ENCODE measurements around the gene BRME1.
"Not testable (repeated sequence)": the region's sequence is repeated elsewhere in the genome, so short reads cannot be mapped to it uniquely, and the experiment has no call there.

BRME1 gene

GRCh38 chr19:13865571-13866462 is 40.1 kb downstream of the BRME1 start:
- no peak for DNase-seq (ENCODE audit: low spot score)

GRCh38 chr19:13864667-13865570 is 41.0 kb downstream of the BRME1 start:
- no peak for DNase-seq (ENCODE audit: low spot score)

GRCh38 chr19:13864046-13864666 is 41.8 kb downstream of the BRME1 start:
- DNase-seq (ENCODE audit: low spot score): no peak

GRCh38 chr19:13861714-13862531 is 44.0 kb downstream of the BRME1 start:
- peak; percentile 88 for DNase-seq (ENCODE audit: low spot score)

GRCh38 chr19:13861392-13861713 is 44.6 kb downstream of the BRME1 start:
- DNase-seq (ENCODE audit: low spot score): no peak

- no peak for DNase-seq (ENCODE audit: low spot score)
These were observed 45.1 kb downstream of the BRME1 start for GRCh38 chr19:13860679-13861391.

GRCh38 chr19:13859361-13859880 is 46.5 kb downstream of the BRME1 start:
- DNase-seq (ENCODE audit: low spot score): no peak

GRCh38 chr19:13856497-13856896 is 49.4 kb downstream of the BRME1 start:
- no peak for DNase-seq (ENCODE audit: low spot score)

- DNase-seq (ENCODE audit: low spot score): peak; percentile 69
These were observed 53.7 kb downstream of the BRME1 start for GRCh38 chr19:13852171-13852707.

GRCh38 chr19:13851734-13852114 is 54.2 kb downstream of the BRME1 start:
- DNase-seq (ENCODE audit: low spot score): not testable (repeated sequence)

- peak; percentile 98 for DNase-seq (ENCODE audit: low spot score)
These were observed 54.8 kb downstream of the BRME1 start for GRCh38 chr19:13850910-13851733.

- DNase-seq (ENCODE audit: low spot score): peak; percentile 73
These were observed 55.7 kb downstream of the BRME1 start for GRCh38 chr19:13849991-13850909.

- DNase-seq (ENCODE audit: low spot score): no peak
These were observed 56.9 kb downstream of the BRME1 start for GRCh38 chr19:13848798-13849676.

- no peak for DNase-seq (ENCODE audit: low spot score)
These were observed 57.6 kb downstream of the BRME1 start for GRCh38 chr19:13848340-13848677.

GRCh38 chr19:13847407-13848339 is 58.2 kb downstream of the BRME1 start:
- peak; percentile 96 for DNase-seq (ENCODE audit: low spot score)
